HTERT RPE-1 (cell line): ENCODE results near the gene MAP3K13.

Experiments
- in situ Hi-C: fragments of 300-500 bp; cut with MboI; formaldehyde crosslinking; loops from 4 replicates; pipeline ENCODE4 v1.14.3; 2020; ENCODE audit warnings: low sequenced_read_pairs

The MAP3K13 gene, protein sequence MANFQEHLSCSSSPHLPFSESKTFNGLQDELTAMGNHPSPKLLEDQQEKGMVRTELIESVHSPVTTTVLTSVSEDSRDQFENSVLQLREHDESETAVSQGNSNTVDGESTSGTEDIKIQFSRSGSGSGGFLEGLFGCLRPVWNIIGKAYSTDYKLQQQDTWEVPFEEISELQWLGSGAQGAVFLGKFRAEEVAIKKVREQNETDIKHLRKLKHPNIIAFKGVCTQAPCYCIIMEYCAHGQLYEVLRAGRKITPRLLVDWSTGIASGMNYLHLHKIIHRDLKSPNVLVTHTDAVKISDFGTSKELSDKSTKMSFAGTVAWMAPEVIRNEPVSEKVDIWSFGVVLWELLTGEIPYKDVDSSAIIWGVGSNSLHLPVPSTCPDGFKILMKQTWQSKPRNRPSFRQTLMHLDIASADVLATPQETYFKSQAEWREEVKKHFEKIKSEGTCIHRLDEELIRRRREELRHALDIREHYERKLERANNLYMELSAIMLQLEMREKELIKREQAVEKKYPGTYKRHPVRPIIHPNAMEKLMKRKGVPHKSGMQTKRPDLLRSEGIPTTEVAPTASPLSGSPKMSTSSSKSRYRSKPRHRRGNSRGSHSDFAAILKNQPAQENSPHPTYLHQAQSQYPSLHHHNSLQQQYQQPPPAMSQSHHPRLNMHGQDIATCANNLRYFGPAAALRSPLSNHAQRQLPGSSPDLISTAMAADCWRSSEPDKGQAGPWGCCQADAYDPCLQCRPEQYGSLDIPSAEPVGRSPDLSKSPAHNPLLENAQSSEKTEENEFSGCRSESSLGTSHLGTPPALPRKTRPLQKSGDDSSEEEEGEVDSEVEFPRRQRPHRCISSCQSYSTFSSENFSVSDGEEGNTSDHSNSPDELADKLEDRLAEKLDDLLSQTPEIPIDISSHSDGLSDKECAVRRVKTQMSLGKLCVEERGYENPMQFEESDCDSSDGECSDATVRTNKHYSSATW

DNA sequence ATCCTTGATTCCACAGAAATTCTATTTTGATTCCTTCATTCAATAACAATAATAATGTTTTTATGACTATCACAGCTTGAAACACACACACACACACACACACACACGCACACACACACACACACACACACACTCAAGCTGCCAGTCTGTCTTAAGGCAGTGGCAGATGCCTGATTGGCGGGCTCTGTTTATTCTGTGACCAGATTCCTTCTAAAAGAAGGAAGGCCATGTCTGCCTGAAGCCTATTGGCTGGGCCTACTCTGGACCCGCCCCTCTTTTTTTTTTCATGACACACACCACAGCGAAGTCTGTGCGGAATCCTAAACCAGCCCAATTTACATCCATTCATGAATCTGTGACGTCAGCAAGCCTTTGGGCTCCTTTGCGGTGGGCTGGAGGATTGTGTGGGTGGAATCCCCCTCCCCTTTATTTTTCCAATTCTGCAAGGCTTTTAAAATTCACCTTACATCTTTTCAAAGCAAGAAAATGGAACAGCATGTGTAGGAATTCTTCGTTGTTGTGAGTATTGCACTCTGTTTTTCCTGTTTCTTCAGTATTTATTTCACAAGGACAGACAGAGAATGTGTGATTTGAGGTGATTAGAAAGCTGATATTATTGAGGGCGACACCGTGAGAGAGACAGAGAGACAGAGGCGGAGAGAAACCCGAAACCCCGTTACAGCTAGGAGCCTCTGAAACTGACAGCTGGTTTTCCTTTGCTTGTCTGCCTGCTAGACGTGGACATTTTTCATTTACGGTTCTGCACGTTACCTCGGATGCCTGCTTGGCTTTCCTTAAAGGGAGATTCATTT, at the start of gene MAP3K13:
MAP3K13 (plus strand) TSS at position 287 of the 812 bp plus-strand sequence. CDS start 65,446 bp downstream, outside the sequence.
- in situ Hi-C loops, result no loop called here

DNA sequence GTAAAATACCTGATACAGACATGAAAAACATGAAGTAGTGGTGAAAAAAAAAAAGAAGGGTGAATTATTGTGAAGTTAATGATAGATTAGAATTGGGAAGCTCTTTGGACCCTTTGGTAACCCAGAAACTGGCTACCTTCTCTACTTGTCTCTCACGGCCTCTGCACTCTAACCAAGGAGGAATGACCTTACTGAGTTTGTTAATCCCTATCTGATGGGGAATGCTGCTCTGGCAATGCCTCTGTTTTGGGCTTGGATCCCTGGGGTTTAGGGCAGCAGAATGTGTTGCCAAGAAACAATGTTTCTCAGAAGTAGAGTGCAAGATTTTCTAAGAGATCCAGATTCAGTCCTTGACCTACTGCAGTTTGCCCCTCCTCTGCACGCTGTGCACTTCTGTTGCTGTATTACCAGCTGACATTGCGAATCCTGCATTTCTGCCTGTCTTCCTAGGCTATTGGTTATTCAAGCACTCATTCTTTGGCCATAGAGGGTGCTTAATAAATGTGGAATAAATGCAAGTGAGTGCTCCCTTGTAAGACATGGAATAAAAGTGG, 49.2 kb upstream of the MAP3K13 start:
- in situ Hi-C loops, result no loop called here

DNA sequence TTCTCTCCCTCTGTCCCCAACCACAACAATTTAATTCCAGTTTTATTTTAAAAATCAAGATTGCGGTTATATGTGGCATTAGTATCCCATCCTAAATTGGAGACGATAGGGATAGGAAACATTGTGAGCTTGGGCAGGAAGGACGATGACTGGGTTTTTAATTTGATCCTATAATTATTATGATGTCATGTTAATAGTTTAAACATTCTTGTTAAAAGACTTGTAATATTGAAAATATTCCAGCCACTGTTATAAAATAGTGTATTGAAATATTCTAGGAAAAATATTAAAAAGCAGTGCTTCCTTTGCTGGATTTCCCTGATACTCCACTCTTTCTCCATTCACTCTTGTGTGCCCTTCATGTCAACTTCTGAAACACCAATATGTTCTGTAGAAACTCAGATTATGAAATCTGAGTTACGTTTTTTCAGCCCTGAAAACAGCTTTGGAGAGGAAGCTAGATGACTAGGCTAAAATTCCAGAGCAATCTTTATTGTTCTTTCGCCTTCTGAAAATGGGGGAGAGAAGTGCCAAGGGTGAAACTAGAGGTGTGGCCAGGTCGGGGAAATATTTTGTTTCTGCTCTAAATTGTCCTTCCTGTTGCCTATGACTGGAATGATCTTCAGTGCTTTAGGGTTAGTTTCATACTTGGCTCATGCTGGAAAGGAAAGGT, 46.1 kb upstream of the MAP3K13 start:
- in situ Hi-C loops, result no loop called here

DNA sequence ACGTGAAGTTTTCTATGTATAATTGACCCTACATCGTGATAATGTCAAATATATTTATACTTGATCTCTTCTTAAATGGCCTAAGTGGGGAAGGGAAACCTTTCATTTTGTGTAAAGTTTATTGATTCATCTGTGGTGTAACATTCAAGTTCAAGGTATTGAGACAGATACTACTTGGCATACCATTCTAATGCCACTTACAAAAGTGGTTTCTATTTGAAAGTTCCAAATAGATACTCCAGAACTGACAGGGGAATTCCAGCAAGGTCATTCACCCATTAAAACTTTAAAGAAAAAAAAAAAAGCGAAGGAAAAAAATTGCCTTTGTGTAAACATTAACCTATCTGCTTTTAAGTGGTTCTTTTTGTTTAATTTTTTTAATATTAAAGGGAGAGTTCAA, 45.3 kb upstream of the MAP3K13 start:
- in situ Hi-C loops, result no loop called here

DNA sequence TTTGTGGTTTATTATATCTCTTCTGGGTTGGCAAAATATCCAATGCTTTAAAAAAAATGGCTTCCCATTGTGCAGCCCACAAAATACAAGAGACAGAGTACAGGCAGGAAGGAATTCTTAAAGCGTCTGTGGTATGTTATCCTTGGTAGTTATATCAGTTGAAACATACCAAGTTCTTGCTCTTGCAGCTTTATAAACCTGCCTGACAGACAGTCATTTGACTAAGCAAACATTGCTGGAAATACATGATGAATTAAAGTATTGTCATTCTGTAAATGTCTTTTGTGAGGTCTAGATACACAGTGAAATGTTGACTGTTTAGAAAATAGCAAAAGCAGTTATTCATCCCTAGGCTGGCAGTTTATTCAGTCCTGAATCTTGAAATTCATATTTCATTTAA, 44.8 kb upstream of the MAP3K13 start:
- in situ Hi-C loops, result no loop called here

DNA sequence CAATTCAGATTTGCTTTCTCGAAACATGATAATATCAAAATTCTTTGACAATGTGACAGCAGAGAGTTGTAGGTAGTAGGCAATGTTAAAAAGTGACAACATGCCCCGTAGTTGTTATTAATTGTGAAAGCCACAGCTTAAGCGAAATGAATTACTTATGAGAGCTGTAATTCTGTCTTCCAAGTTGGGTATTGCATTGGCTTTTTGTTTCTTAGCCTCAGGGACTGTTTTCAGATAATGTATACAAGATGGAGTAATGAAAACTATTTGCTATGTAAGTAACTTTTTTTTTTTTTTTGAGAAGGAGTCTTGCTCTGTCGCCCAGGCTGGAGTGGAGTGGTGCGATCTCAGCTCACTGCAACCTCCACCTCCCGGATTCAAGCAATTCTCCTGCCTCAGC, 43.1 kb upstream of the MAP3K13 start:
- in situ Hi-C loops, result no loop called here

DNA sequence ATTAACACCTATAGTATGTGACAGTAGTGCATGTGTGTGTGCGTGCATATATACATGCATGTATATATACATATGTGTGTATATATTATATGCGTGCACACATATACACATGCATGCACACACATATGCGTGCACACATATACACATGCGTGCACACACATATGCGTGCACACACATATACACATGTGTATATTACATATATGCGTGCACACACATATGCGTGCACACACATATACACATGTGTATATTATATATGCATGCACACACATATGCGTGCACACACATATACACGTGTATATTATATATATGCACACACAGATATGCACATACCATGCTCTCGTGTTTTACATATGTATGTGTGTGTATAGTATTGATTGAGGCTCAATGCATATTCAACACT, 42.0 kb upstream of the MAP3K13 start:
- in situ Hi-C loops, result no loop called here

DNA sequence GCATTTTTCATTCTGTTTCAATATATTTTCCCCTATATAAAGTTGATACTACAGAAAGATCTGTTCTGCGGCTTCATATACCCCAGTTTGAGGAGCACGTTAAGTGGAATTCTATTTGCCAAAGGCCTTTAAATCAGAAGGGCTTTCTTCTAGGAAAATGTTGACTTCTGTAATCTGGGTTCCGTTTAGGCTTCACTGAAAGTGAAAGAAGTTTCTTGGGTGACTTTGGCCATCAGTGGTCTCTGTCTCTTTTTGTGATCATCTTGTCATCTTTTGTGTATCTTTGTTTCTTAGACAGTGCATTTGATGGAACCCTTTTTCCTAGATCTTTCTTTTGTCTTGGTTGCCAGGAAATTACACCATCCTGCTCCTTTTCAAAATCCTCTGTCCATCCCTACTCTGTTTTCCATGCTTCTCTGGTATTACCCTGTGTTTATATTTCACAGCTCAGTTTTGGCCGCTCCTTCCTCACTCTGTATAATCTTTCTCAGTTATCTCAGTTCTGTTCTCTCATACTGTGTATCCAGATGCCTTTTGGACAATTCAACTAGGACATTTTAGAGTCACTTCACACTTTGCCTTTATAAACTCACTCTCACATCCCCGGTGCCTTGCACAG, 40.7 kb upstream of the MAP3K13 start:
- in situ Hi-C loops, result no loop called here

DNA sequence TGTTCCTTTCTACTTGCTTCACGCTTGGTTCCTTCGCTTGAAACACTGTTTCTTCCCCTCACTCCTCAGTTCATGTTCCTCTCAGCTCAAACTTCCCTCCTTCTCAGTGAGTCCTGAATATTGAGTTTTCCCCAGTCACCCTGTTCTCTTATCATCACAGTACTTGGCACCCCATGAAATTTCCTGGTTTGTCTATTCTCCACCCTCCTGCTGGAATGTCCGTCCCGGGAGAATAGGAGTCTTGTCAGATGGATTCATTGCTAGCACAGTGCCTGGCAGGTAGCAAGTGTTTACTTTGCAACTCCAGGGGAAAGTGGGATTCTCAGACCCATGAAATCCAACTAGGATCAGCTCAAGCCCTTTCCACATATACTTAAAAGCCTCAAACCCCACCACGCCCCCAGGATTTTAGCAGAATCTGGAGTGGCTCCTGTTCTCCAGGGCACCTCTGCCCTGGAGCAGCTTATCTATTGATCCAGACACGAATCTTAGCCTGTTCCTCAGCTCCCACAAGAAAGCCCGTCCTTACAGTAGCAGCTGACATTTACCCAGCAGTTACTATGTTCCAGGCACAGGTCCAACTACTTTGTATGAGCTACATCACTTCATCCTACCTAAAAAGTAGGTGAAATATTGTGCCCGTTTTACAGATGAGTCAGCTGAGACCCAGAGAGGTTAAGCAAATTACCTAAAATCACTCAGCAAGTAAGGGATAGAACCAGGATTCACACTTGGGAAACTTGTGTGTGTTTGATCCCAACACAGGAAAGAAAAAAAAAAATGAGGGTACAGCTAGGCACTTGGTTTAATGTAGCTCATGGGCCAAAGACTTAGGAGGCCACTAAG, 36.8 kb upstream of the MAP3K13 start:
- in situ Hi-C loops, result no loop called here

DNA sequence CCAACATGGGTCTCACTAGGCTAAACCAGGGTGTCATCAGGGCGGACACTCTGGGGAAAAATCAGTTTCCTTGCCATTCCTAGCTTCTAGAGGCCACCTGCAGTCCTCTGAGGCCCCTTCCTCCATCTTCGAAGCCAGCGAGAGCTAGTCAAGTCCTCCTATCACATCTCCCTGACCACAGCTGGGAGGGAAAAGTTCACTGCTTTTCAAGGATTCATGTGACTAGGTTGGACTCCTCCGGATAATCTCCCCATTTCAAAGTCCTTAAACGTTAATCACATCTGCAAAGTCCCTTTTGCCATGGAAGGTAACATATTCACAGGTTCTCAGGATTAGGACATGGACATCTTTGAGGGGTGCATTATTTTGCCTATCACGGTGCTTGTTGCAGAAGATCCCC, 35.9 kb upstream of the MAP3K13 start:
- in situ Hi-C loops, result no loop called here

DNA sequence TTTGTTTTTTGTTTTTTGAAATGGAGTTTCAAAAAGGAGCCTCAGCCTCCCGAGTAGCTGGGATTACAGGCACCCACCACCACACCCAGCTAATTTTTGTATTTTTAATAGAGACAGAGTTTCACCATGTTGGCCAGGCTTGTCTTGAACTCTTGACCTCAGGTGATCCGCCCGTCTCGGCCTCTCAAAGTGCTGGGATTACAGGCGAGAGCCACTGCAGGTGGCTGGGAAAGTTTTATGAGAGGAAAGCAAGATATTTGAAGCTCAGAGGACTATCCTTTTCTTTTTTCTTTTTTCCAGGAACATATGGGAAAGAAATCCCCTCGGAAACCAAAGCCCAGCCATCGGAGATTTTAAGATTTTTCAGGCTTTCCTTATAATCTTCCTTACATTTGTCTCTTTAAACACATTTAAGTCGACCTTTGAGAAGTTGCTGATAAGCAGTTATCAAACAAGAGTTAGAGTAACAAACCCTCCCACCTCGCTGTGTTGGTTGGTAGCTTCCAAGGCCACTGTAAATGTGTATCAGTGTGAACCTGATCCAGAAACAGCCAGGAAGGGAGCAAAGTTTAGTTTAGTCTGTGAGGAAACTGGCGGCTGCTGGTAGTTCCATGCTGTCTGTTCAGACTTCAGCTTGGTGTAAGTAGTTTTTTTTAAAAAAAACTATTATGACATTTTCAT, 34.5 kb upstream of the MAP3K13 start:
- in situ Hi-C loops, result no loop called here

DNA sequence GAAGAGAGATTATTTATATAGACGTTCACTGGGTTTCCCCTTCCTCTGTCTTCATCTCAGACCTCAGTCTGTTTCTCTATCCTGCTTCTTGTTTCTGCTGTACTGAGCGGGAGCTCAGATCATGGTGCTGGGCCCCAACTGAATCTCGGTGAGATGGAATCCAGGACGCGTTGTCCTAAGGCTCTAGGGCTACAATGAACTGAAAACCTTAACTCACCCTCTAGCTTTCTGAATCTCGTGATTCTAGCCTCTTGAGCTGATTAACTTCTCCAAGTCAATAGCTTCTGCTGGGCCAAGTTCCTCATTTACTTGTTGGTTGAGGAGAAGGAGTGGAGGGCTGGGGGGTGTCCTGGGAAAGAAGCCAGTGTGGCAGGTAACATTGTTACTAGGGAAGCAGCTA, 32.7 kb upstream of the MAP3K13 start:
- in situ Hi-C loops, result no loop called here

DNA sequence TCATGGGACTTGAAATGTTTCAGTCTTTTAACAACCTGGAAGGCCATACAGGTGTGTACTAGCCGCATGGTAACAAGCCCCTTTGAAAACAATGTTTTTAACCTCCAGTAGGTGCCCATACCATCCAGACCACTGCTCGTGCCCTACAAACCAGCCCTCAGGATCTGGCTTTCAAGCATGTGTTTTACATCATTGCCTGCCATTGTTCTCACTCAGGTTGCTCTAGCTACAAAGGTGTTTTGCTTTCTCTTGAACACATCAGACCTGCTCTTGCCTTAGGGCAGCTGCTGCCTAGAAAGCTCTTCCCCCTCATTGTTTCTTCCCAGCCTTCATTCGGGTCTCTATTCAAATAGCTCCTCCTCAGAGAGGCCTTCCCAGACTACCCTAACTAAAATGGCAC, 32.3 kb upstream of the MAP3K13 start:
- in situ Hi-C loops, result no loop called here

DNA sequence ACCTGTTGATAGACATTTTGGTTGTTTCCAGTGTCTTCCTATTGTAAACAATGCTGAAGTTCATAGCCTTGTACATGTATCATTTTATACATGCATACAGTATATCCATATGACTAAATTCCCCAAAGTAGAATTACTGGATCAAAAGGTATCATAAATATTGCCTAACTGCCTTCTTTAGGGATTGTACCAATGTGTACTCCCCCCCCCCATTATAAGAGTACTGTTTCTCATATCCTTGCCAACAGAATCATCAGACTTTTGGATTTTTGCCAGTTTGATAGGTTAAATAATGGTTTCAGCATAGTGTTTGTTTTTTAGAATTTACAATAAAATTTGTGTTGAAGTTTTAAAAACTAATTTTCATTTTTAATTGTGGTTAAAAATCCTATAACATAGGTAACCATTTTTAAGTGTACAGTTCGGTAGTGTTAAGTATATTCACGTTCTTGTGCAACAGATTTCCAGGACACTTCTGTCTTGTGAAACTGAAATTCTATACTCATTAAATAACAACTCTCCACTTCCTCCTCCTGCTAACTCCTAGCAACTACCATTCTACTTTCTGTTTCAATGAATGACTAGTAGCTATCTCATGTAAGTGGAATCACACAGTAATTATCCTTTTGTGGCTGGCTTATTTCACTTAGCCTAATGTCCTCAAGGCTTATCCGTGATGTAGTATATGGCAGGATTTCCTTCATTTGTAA, 30.8 kb upstream of the MAP3K13 start:
- in situ Hi-C loops, result no loop called here

DNA sequence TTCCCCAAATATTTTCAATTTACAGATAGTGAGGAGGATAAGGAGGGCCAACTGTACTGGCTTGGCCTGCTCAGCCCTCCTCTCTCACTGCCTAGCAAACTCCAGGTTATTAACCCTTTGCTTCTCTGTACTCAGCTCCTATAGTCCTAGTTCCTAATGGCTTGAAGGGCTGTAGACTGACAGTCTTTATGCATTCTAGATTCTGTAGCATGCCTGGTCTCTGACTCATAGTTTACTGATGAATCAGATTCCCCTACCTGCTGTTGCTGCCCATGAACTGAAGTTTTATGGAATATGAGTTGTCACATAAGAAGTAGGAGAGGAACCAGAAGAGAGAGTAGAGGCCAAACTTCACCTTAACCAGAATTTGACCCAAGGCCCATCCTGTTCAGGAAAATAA, 27.1 kb upstream of the MAP3K13 start:
- in situ Hi-C loops, result no loop called here

DNA sequence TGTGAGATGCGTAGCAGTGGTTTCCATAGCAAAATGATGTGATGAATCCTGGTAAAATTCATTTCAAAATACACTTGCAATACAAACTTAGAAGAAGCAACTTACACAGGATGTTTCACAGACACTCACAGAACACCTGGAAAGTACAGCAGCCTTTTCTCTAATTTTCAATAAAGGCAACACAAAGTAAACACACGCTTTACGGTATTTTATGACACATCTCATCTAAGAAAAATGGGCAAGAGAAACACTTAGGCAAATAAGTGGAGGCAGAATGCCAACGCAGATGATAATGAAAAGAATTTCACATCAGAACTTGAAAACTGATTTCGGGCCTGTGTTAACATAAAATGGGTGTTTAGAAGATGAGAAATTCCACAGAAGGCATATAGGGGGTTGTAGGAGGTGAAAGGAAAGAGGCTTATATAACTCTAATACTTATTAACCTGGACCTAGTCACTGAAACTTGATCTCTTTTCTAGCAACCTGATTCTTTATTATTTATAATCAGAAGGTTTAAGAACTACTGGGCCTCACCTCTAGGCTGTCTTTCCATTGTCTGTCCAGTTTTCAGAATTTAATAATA, 25.6 kb upstream of the MAP3K13 start:
- in situ Hi-C loops, result no loop called here

DNA sequence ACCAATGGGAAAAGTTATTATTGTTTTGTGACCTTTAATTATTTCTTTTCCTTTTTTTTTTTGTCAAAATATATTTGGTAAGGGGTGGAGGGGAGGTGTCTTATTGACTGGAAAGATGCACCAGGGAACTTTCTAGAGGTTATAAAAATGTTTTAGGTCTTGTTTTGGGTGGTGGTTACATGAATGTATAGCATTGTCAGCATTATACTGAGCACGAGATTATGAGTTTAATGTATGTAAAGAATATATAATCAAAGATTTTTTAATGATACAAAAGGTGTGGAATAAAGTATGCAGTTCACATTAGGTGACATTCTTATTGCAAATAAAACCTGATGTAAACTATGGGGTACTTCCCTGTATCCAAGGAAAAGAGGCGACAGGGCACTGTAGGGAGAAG, 23.0 kb upstream of the MAP3K13 start:
- in situ Hi-C loops, result no loop called here
